Muscle of leg (tissue), 11 donors: Measurements from ENCODE around the gene EXOC3L1. TPM values are rescaled to one million over a fixed set of nuclear protein-coding genes. Genes with fewer than 3 reads are reported as not detected.

ENCODE experiments used
- DNase-seq: peaks from one replicate; pipeline ENCODE4 v3.0.0; 2013
- H3K27ac ChIP-seq: one replicate; pipeline ENCODE4 v1.5.1; 2013; ENCODE audit warnings: mild to moderate bottlenecking, low read length, control low read depth
- H3K27me3 ChIP-seq: one replicate; pipeline ENCODE4 v1.6.1; 2013; ENCODE audit warnings: low read length; ENCODE audit not compliant: control insufficient read depth, insufficient read depth
- H3K36me3 ChIP-seq: one replicate; pipeline ENCODE4 v1.6.1; 2013; ENCODE audit warnings: low read length; ENCODE audit not compliant: control insufficient read depth, insufficient read depth
- H3K4me1 ChIP-seq: one replicate; pipeline ENCODE4 v1.6.1; 2013; ENCODE audit warnings: low read length; ENCODE audit not compliant: control insufficient read depth, insufficient read depth
- H3K4me3 ChIP-seq: one replicate; pipeline ENCODE4 v1.5.1; 2013; ENCODE audit warnings: low read length, control low read depth
- H3K9me3 ChIP-seq: replicated peaks from 2 replicates; pipeline ENCODE4 v1.6.1; 2013; ENCODE audit warnings: low read depth, low read length; ENCODE audit not compliant: control insufficient read depth
- WGBS: methylation state at CpG from one replicate; pipeline ENCODE4 v1.1.5; 2013; ENCODE audit warnings: missing lambda C conversion rate; ENCODE audit not compliant: insufficient coverage; 5-methylcytosine and 5-hydroxymethylcytosine counted together
- polyA plus RNA-seq, 8 donors: library from polyadenylated mRNA; unstranded; fragments of 120-200 nt; gene quantifications; one replicate each; pipeline versions ENCODE4 v1.2.1 to v1.2.3, GENCODE V29; 2013; ENCODE audit warnings: inconsistent platforms in 1 of 8, low replicate concordance in 1 of 8; ENCODE audit not compliant: insufficient read length in 8 of 8, insufficient read depth in 1 of 8
- total RNA-seq: library from RNA; stranded (reverse); fragments of 120-200 nt; gene quantifications from one replicate; pipeline ENCODE4 v1.2.4, GENCODE V29; 2013

EXOC3L1 gene
- total and polyA plus RNA-seq, 9 donors, result 7.6 to 15.5 (median 11.4) TPM

- Histone ChIP-seq H3K27me3 (no peaks in the 10 kb centered on the region), H3K27ac (no peak overlapping the region), H3K36me3 (peaks cover 6% of the 10 kb centered on the region), H3K9me3 (no peaks in the 10 kb centered on the region), H3K4me1 (peaks cover 7% of the 10 kb centered on the region), H3K4me3 (no peak overlapping the region)
- DNase-seq, result peak; percentile 42
- WGBS, result 72% methylated on average over 15 of the region's 18 CpGs
Observed at GRCh38 chr16:67216612-67217490, 26.9 kb upstream of the EXOC3L1 start.

GRCh38 chr16:67215706-67216105 lies 25.8 kb upstream of the EXOC3L1 start:
- Histone ChIP-seq H3K4me1 (peaks cover 7% of the 10 kb centered on the region), H3K4me3 (no peak overlapping the region), H3K27me3 (no peaks in the 10 kb centered on the region), H3K36me3 (peaks cover 11% of the 10 kb centered on the region), H3K9me3 (no peaks in the 10 kb centered on the region), H3K27ac (no peak overlapping the region)
- 64% methylated on average over 5 of the region's 5 CpGs for WGBS
- no peak for DNase-seq

GRCh38 chr16:67213197-67214019 lies 23.5 kb upstream of the EXOC3L1 start:
- Histone ChIP-seq H3K4me3 (no peak overlapping the region), H3K4me1 (peaks cover 17% of the 10 kb centered on the region), H3K36me3 (peaks cover 18% of the 10 kb centered on the region), H3K9me3 (no peaks in the 10 kb centered on the region), H3K27ac (no peak overlapping the region), H3K27me3 (no peaks in the 10 kb centered on the region)
- 72% methylated on average over 4 of the region's 8 CpGs for WGBS
- no peak for DNase-seq

- H3K9me3 ChIP-seq, result no peaks in the 10 kb centered on the region
- no peaks in the 10 kb centered on the region for H3K27me3 ChIP-seq
- H3K4me3 ChIP-seq, result no peak overlapping the region
- H3K4me1 ChIP-seq, result peaks cover 17% of the 10 kb centered on the region
- H3K27ac ChIP-seq, result no peak overlapping the region
- DNase-seq, result no peak
- peaks cover 18% of the 10 kb centered on the region for H3K36me3 ChIP-seq
Observed at GRCh38 chr16:67212766-67213165, 22.8 kb upstream of the EXOC3L1 start.

- no peak for DNase-seq
- Histone ChIP-seq H3K27ac (no peak overlapping the region), H3K4me1 (peaks cover 14% of the 10 kb centered on the region), H3K27me3 (no peaks in the 10 kb centered on the region), H3K36me3 (peaks cover 15% of the 10 kb centered on the region), H3K9me3 (no peaks in the 10 kb centered on the region), H3K4me3 (no peak overlapping the region)
- 67% methylated on average over 7 of the region's 7 CpGs for WGBS
Observed at GRCh38 chr16:67211674-67212073, 21.7 kb upstream of the EXOC3L1 start.

- Histone ChIP-seq H3K27ac (no peak overlapping the region), H3K9me3 (no peaks in the 10 kb centered on the region), H3K27me3 (no peaks in the 10 kb centered on the region), H3K4me3 (no peak overlapping the region), H3K4me1 (peaks cover 11% of the 10 kb centered on the region), H3K36me3 (peaks cover 19% of the 10 kb centered on the region)
- WGBS, result 75% methylated on average over 25 of the region's 25 CpGs
- no peak for DNase-seq
Observed at GRCh38 chr16:67210069-67210937, 20.4 kb upstream of the EXOC3L1 start.

- H3K4me3 ChIP-seq, result no peak overlapping the region
- no peaks in the 10 kb centered on the region for H3K27me3 ChIP-seq
- no peak for DNase-seq
- no peaks in the 10 kb centered on the region for H3K9me3 ChIP-seq
- H3K27ac ChIP-seq, result no peak overlapping the region
- peaks cover 19% of the 10 kb centered on the region for H3K36me3 ChIP-seq
- WGBS, result 67% methylated on average over 1 of the region's 8 CpGs
- peaks cover 11% of the 10 kb centered on the region for H3K4me1 ChIP-seq
Observed at GRCh38 chr16:67209565-67209964, 19.6 kb upstream of the EXOC3L1 start.

- no peaks in the 10 kb centered on the region for H3K9me3 ChIP-seq
- peaks cover 11% of the 10 kb centered on the region for H3K4me1 ChIP-seq
- no peaks in the 10 kb centered on the region for H3K27me3 ChIP-seq
- no peak for DNase-seq
- no peak overlapping the region for H3K27ac ChIP-seq
- peaks cover 26% of the 10 kb centered on the region for H3K36me3 ChIP-seq
- 90% methylated on average over 7 of the region's 11 CpGs for WGBS
- no peak overlapping the region for H3K4me3 ChIP-seq
Observed at GRCh38 chr16:67208154-67208896, 18.4 kb upstream of the EXOC3L1 start.

GRCh38 chr16:67207249-67208091 lies 17.5 kb upstream of the EXOC3L1 start:
- no peak overlapping the region for H3K4me3 ChIP-seq
- 67% methylated on average over 21 of the region's 21 CpGs for WGBS
- H3K36me3 ChIP-seq, result peaks cover 35% of the 10 kb centered on the region
- no peak for DNase-seq
- peaks cover 11% of the 10 kb centered on the region for H3K4me1 ChIP-seq
- H3K9me3 ChIP-seq, result no peaks in the 10 kb centered on the region
- no peak overlapping the region for H3K27ac ChIP-seq
- no peaks in the 10 kb centered on the region for H3K27me3 ChIP-seq
